Cardiac fibroblast (primary cell): ENCODE measurements around the gene IFIT3.
A peak's percentile ranks its signal among the peaks of the same experiment; 100 is the strongest.
"Not testable (repeated sequence)": the region's sequence is repeated elsewhere in the genome, so short reads cannot be mapped to it uniquely, and the experiment has no call there.

Experiments
- DNase-seq, 2 donors: peaks; one replicate each; pipeline versions ENCODE4 v3.0.0 to v3.0.0-alpha.2; 2010; ENCODE audit warnings: low read depth in 2 of 2
- H3K4me3 ChIP-seq, 2 donors: replicated peaks in 1 of 2; 1 replicate in 1 of 2; 2 replicates in 1 of 2; pipeline ENCODE4 v1.5.1; 2011; ENCODE audit warnings: low read depth in 2 of 2, low read length in 2 of 2, mild to moderate bottlenecking in 2 of 2, moderate library complexity in 1 of 2
- CTCF ChIP-seq: IDR thresholded peaks from one replicate; pipeline ENCODE4 v1.5.1; 2011; ENCODE audit warnings: low read depth, mild to moderate bottlenecking, low read length, inconsistent platforms

Gene IFIT3

DNA sequence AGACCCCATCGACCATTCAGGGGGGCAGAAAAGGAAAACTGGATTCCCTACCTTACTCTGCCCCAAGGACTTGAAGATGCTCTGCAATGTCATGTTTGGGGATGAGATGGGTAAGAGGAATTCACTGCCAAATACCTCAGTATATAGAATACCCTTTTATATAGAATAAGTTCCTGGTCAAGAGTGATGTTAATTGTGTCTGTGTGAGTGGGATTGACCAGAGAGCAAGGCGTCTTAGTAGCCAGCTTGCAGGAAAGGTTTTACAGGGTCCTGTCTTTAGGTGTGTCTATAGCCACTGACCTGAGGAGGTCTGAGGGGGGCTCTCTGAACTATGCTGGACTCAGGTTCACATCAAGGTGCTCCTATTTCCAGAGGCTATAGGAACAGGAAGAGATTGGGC is 1.4 kb downstream of the IFIT3 start:
- H3K4me3 ChIP-seq: no peak overlapping the region
- TF ChIP-seq CTCF: no peak
- DNase-seq: no peak

GRCh38 chr10:89330014-89330413 is 2.2 kb downstream of the IFIT3 start:
- H3K4me3 ChIP-seq, DNase-seq: not testable (repeated sequence)

- TF ChIP-seq CTCF: no peak
- no peak overlapping the region for H3K4me3 ChIP-seq
- no peak for DNase-seq
Observed at GRCh38 chr10:89330537-89331212, 2.9 kb downstream of the IFIT3 start.

GRCh38 chr10:89331487-89332122 is 3.8 kb downstream of the IFIT3 start:
- peak overlapping the region in 1 of 2 donors; percentile 28 for H3K4me3 ChIP-seq
- DNase-seq: not testable (repeated sequence)

DNA sequence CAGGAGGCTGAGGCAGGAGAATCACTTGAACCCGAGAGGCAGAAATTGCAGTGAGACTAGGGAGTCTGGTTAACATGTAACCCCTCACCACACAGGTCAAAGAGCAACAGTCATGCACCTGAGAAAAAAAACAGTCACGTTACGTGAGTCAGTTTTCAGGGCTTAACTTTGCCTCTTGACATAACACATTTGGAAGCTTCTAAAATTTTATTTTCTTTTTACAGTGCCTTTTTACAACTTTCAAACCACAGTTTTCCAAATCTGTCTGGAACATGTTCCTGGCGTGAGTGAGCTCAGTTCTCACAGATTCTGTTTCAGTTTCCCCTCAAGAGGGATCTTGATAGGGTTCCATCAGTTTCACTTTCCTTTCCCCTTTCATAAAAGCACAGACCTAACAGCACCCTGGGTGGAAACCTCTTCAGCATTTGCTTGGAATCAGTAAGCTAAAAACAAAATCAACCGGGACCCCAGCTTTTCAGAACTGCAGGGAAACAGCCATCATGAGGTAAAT is 4.4 kb downstream of the IFIT3 start:
- no peak for TF ChIP-seq CTCF
- peak; percentile 68 to 77 for DNase-seq
- H3K4me3 ChIP-seq: peak overlapping the region; percentile 28

DNA sequence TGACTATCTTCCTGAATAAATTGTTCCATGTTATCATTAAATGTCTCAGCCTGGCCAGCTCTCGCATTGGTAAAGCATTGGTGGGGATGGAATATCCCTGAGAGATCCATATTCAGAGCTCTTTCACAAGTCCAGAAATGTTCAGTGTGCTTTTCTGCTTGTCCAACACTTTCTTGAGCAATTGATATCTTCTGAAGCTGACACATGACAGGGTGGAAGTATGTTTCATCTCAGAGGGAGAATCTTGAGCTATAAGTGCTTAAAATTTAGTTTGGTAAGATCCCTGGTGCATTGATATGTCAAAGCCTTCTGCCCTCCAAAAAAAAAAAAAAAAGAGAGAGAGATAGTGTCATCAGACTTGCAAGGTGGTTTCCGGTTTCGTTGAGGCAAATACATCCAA is 7.4 kb downstream of the IFIT3 start:
- no peak for DNase-seq
- no peak for TF ChIP-seq CTCF
- no peak overlapping the region for H3K4me3 ChIP-seq

- DNase-seq: no peak
- TF ChIP-seq CTCF: no peak
- no peak overlapping the region for H3K4me3 ChIP-seq
Observed at GRCh38 chr10:89336241-89336640, 8.4 kb downstream of the IFIT3 start.

DNA sequence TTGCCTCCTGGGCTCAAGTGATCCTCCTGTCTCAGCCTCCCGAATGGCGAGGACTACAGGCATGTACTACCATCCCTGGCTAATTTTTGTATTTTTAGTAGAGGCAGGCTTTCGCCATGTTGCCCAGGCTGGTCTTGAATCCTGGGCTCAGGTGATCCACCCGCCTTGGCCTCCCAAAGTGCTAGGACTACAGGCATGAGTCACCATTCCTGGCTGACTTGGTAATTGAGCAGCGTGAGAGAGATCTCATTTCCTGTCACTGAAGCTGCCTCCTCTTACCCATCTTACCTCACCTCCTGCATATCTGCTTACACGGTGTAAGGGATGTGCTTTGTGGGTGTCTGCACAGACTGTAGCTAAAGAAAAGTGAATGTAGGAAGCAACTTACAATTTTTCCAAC is 9.7 kb downstream of the IFIT3 start:
- TF ChIP-seq CTCF: no peak
- DNase-seq: peak; percentile 36 to 71
- no peak overlapping the region for H3K4me3 ChIP-seq
